OCI-LY7 (cell line): ENCODE results near the gene ERCC1. TPM values are rescaled to one million over a fixed set of nuclear protein-coding genes. Genes with fewer than 3 reads are reported as not detected.

ENCODE experiments used
- BruUV-seq: library from RNA; stranded (reverse); fragments of 400-500 nt; replicated peaks from 2 replicates; lab custom pipeline; 2021; lab: Mats Ljungman, UMichigan
- CTCF ChIA-PET: fragments of 300-600 bp; sonication (Branson Sonifier 250); formaldehyde crosslinking; loops from one replicate; lab custom pipeline; 2022; ENCODE audit warnings: antibody characterized with exemption; ENCODE audit not compliant: unreplicated experiment; lab: Charles Lee
- POLR2A ChIA-PET: fragments of 300-600 bp; sonication (Branson Sonifier 250); formaldehyde crosslinking; loops from one replicate; lab custom pipeline; 2022; ENCODE audit warnings: antibody characterized with exemption; lab: Charles Lee
- DNase-seq: peaks from one replicate; pipeline ENCODE4 v3.0.0-alpha.2; 2015; ENCODE audit warnings: low spot score
- H2AFZ ChIP-seq: fragments of 200-600 bp; sonication (generic), shearing (Covaris generic); 2 replicates; pipeline ENCODE4 v1.6.1; 2014; ENCODE audit warnings: mild to moderate bottlenecking, antibody characterized with exemption, low read length, moderate library complexity
- H3K27ac ChIP-seq: fragments of 200-600 bp; sonication (generic); 2 replicates; pipeline ENCODE4 v1.5.1; 2014; ENCODE audit warnings: mixed run types, low read depth, mild to moderate bottlenecking, moderate library complexity, low read length, inconsistent platforms; ENCODE audit not compliant: poor library complexity, severe bottlenecking
- H3K36me3 ChIP-seq: fragments of 200-600 bp; sonication (generic); 2 replicates; pipeline ENCODE4 v1.6.1; 2014; ENCODE audit warnings: mild to moderate bottlenecking, antibody characterized with exemption, low read length, moderate library complexity, mixed read lengths; ENCODE audit not compliant: insufficient read depth
- H3K4me1 ChIP-seq: fragments of 200-600 bp; sonication (generic); 2 replicates; pipeline ENCODE4 v1.5.1; 2014; ENCODE audit warnings: mild to moderate bottlenecking, low read length; ENCODE audit not compliant: insufficient read depth, poor library complexity, severe bottlenecking
- H3K4me2 ChIP-seq: fragments of 200-600 bp; sonication (generic); 2 replicates; pipeline ENCODE4 v1.6.1; 2014; ENCODE audit warnings: mild to moderate bottlenecking, low read length
- H3K4me3 ChIP-seq: fragments of 200-600 bp; sonication (generic); 2 replicates; pipeline ENCODE4 v1.5.1; 2014; ENCODE audit warnings: mild to moderate bottlenecking, low read depth, low read length; ENCODE audit not compliant: poor library complexity, severe bottlenecking
- H3K79me2 ChIP-seq: fragments of 200-600 bp; sonication (generic); 2 replicates; pipeline ENCODE4 v1.6.1; 2016; ENCODE audit warnings: low read depth, mild to moderate bottlenecking, low read length, moderate library complexity, mixed read lengths; ENCODE audit not compliant: insufficient read depth
- H3K9me2 ChIP-seq: fragments of 200-600 bp; sonication (generic); 2 replicates; pipeline ENCODE4 v1.6.1; 2016; ENCODE audit warnings: mild to moderate bottlenecking, low read length, mixed read lengths; ENCODE audit not compliant: insufficient read depth
- H3K9me3 ChIP-seq: fragments of 200-600 bp; sonication (generic); 2 replicates; pipeline ENCODE4 v1.6.1; 2014; ENCODE audit warnings: mild to moderate bottlenecking, mixed run types, low read length, mixed read lengths
- H4K20me1 ChIP-seq: fragments of 200-600 bp; sonication (generic); 2 replicates; pipeline ENCODE4 v1.6.1; 2014; ENCODE audit warnings: mild to moderate bottlenecking, antibody characterized with exemption, low read length, moderate library complexity, mixed read lengths; ENCODE audit not compliant: insufficient read depth
- CTCF ChIP-seq: fragments of 200-600 bp; sonication (generic); conservative IDR thresholded peaks from 2 replicates; pipeline ENCODE4 v1.5.1; 2014; ENCODE audit warnings: mild to moderate bottlenecking, antibody characterized with exemption, low read length, moderate library complexity, mixed read lengths
- EZH2phosphoT487 ChIP-seq: fragments of 200-600 bp; sonication (generic); IDR thresholded peaks from 2 replicates; pipeline ENCODE4 v1.6.1; 2018; ENCODE audit warnings: low read depth, borderline replicate concordance, mild to moderate bottlenecking, mixed run types, antibody characterized with exemption, low read length, moderate library complexity, mixed read lengths
- intact Hi-C: fragments of 100-400 bp; cut with micrococcal nuclease; formaldehyde crosslinking; loops from one replicate; pipeline ENCODE4 v1.10.0; 2022; ENCODE audit not compliant: unreplicated experiment
- total RNA-seq, 2 experiments: library from RNA; depleted of rRNA in 1 of 2; stranded (reverse); fragments of >200 nt in 1 of 2; shearing (Covaris generic) in 1 of 2; gene quantifications; 2 replicates each; pipeline ENCODE4 v1.2.3, GENCODE V29; 2014 to 2022

The ERCC1 gene
- total RNA-seq, 2 experiments from 2014 or later = 46.2 to 125 TPM

- intact Hi-C loops = loop anchor here (5.0 kb wide), 1 partner anchor 405 kb away; the partner anchor contains the start of gene RELB
- no peaks in the 10 kb centered on the region for H4K20me1 ChIP-seq
- peak overlapping the region; percentile 92 for H3K4me2 ChIP-seq
- peaks cover 10% of the 10 kb centered on the region for H3K79me2 ChIP-seq
- peaks cover 38% of the 10 kb centered on the region for H3K4me1 ChIP-seq
- ChIA-PET POLR2A (no interaction called here), CTCF (no interaction called here)
- H2AFZ ChIP-seq = no peak overlapping the region
- peak overlapping the region; percentile 89 for H3K4me3 ChIP-seq
- no TSS peak for BruUV-seq
- H3K36me3 ChIP-seq = peaks cover 20% of the 10 kb centered on the region
- no peaks in the 10 kb centered on the region for H3K9me2 ChIP-seq
- no peaks in the 10 kb centered on the region for H3K9me3 ChIP-seq
- H3K27ac ChIP-seq = no peak overlapping the region
- TF ChIP-seq EZH2phosphoT487 (no peak), CTCF (no peak)
- DNase-seq = no peak
These were observed 16.7 kb downstream of the ERCC1 start for GRCh38 chr19:45407091-45407375.

- ChIA-PET CTCF (interaction anchor here (0.6 kb wide), 1 partner anchor 315 kb away, joined by 3 read pairs; no protein-coding TSS in a partner anchor), POLR2A (no interaction called here)
- H3K4me2 ChIP-seq = peak within 1 kb of the TSS; percentile 92
- H2AFZ ChIP-seq = peak within 1 kb of the TSS; percentile 73
- TF ChIP-seq CTCF = peak; percentile 46; the same call in 1 of the 2 replicates
- TF ChIP-seq EZH2phosphoT487 = no peak
- peaks cover 38% of the 10 kb centered on the region for H3K4me1 ChIP-seq
- H3K27ac ChIP-seq = peak within 1 kb of the TSS; percentile 69
- peaks cover 16% of the 10 kb centered on the region for H3K36me3 ChIP-seq
- peaks cover 10% of the 10 kb centered on the region for H3K79me2 ChIP-seq
- H3K9me3 ChIP-seq = no peaks in the 10 kb centered on the region
- peak; percentile 93 for DNase-seq
- no peaks in the 10 kb centered on the region for H3K9me2 ChIP-seq
- H4K20me1 ChIP-seq = no peaks in the 10 kb centered on the region
- intact Hi-C loops = loop anchor here (1.0 to 5.0 kb wide), 3 partner anchors 13 to 404 kb away; partner anchors contain the start of gene RELB
- H3K4me3 ChIP-seq = peak within 1 kb of the TSS; percentile 89
- no TSS peak for BruUV-seq
These were observed 17.3 kb downstream of the ERCC1 start, which contains the start of gene POLR1G for GRCh38 chr19:45406226-45407090. Gene POLR1G, plus strand, starts transcription at chr19:45406644. Its CDS starts 53 bp downstream, at chr19:45406697.
